Neural crest cell (in vitro differentiated cells): ENCODE measurements around the gene FOSL1. TPM values are rescaled to one million over a fixed set of nuclear protein-coding genes. Genes with fewer than 3 reads are reported as not detected.
A peak's percentile ranks its signal among the peaks of the same experiment; 100 is the strongest.

Experiments
- DNase-seq: peaks from one replicate; pipeline ENCODE4 v3.0.0; 2021; ENCODE audit warnings: low read depth, mixed read lengths, low spot score
- H3K27ac Mint-ChIP-seq: one replicate; pipeline ENCODE4 v1.8.0; 2021; ENCODE audit warnings: mild to moderate bottlenecking, mixed read lengths; ENCODE audit not compliant: unreplicated experiment
- H3K27me3 Mint-ChIP-seq: 2 replicates; pipeline ENCODE4 v1.8.0; 2021; ENCODE audit warnings: low read depth, mild to moderate bottlenecking, mixed read lengths
- H3K36me3 Mint-ChIP-seq: 2 replicates; pipeline ENCODE4 v1.8.0; 2021; ENCODE audit warnings: low read depth, mild to moderate bottlenecking, mixed read lengths
- H3K4me1 Mint-ChIP-seq: 2 replicates; pipeline ENCODE4 v1.8.0; 2021; ENCODE audit warnings: mixed read lengths
- H3K4me3 Mint-ChIP-seq: one replicate; pipeline ENCODE4 v1.8.0; 2021; ENCODE audit warnings: mild to moderate bottlenecking, mixed read lengths
- H3K9me3 Mint-ChIP-seq: 2 replicates; pipeline ENCODE4 v1.8.0; 2021; ENCODE audit warnings: mixed read lengths
- total RNA-seq: library from RNA; stranded (reverse); gene quantifications from 2 replicates; pipeline ENCODE4 v1.2.1, GENCODE V29; 2021
- TF ChIP-seq, protein P1 (sequence below): fragments of 200-600 bp; sonication (generic); conservative IDR thresholded peaks from 2 replicates; pipeline ENCODE4 v1.5.0; 2021; ENCODE audit warnings: antibody characterized with exemption, mild to moderate bottlenecking

Gene FOSL1
- total RNA-seq, 1 donor from 2014 or later, result 4.2 TPM

DNA sequence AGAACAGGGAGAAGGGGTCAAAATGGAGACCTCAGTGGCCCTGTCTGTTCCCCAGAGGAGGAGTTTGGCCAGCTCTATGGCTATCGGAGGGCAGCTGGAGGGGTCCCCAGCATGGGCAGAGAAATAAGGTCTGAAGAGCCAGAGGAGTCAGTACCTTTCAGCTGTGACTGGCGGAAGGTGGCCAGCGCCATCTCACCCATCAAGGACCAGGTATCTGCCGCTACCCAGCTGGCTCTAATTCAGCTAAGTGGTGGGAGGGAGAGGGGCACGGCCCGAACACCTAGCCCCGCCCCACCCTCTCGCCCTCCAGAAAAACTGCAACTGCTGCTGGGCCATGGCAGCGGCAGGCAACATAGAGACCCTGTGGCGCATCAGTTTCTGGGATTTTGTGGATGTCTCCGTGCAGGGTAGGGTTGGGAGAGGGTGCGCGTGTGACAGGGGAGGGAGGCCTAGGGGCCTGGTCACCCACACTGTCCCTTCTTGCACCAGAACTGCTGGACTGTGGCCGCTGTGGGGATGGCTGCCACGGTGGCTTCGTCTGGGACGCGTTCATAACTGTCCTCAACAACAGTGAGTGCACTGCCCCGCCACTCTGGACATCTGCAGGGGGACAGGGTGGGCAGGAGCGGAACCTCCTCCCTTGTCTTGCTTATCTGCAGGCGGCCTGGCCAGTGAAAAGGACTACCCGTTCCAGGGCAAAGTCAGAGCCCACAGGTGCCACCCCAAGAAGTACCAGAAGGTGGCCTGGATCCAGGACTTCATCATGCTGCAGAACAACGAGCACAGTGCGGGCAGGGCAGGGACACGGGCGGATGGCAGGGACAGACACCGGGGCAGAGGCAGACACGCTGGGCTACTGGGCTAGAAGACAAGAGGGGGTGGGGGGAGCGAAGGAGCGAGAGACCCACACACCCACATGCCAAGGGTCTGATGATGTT, 17.8 kb downstream of the FOSL1 start:
- Mint-ChIP-seq H3K4me3 (peak overlapping the region; percentile 19), H3K9me3 (no peaks in the 10 kb centered on the region), H3K4me1 (peaks cover 15% of the 10 kb centered on the region), H3K27ac (no peak overlapping the region), H3K27me3 (no peaks in the 10 kb centered on the region), H3K36me3 (peaks cover 4% of the 10 kb centered on the region)
- no peak for DNase-seq
- TF ChIP-seq, protein P1, sequence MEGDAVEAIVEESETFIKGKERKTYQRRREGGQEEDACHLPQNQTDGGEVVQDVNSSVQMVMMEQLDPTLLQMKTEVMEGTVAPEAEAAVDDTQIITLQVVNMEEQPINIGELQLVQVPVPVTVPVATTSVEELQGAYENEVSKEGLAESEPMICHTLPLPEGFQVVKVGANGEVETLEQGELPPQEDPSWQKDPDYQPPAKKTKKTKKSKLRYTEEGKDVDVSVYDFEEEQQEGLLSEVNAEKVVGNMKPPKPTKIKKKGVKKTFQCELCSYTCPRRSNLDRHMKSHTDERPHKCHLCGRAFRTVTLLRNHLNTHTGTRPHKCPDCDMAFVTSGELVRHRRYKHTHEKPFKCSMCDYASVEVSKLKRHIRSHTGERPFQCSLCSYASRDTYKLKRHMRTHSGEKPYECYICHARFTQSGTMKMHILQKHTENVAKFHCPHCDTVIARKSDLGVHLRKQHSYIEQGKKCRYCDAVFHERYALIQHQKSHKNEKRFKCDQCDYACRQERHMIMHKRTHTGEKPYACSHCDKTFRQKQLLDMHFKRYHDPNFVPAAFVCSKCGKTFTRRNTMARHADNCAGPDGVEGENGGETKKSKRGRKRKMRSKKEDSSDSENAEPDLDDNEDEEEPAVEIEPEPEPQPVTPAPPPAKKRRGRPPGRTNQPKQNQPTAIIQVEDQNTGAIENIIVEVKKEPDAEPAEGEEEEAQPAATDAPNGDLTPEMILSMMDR, result no peak

DNA sequence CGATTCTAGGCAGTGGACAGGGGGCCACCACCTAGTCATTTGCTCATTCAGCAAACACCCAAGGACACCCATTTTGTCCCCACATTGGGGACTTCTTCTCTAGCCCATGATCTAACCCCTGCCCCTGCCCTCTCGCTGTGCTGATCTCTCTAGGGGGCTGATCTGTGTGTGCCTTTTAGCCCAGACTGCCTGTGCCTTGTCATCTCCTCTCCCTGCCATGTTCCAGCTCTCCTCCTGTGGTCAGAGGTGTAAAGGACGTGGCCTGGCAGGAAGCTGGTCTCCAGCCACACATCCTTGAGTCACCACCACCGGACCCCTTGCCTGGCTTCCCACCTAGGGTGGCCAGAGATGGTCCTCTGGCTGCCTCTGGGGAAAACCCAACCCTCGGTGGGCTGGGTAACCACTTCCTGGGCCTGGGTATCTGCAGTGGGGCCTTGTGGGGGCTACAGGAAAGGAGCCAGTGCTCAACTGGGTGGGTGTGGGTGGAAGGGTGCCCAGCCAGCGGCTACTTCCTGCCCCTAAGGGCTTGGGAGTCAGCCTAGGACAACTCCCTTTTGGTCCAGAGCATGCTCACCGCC, 19.3 kb downstream of the FOSL1 start:
- Mint-ChIP-seq H3K27me3 (no peaks in the 10 kb centered on the region), H3K4me3 (peak overlapping the region; percentile 62), H3K9me3 (no peaks in the 10 kb centered on the region), H3K36me3 (peaks cover 4% of the 10 kb centered on the region), H3K27ac (no peak overlapping the region), H3K4me1 (peaks cover 6% of the 10 kb centered on the region)
- no peak for DNase-seq
- TF ChIP-seq, protein P1, result no peak

DNA sequence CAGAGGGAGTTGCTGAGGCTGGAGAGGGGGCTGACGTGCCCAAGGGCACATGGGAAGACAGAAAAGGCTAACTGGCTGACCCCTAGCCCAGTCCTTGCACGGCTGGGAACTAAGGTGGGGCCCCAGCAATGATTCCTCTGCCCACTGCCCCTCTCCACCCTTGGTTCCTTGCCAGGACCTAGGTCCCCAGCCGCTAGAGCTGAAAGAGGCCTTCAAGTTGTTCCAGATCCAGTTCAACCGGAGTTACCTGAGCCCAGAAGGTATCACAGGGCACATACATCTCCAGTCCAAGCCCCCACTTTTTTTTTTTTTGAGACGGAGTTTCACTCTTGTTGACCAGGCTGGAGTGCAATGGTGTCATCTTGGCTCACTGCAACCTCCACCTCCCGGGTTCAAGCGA, 20.2 kb downstream of the FOSL1 start:
- TF ChIP-seq, protein P1, result no peak
- H3K27me3 Mint-ChIP-seq, result no peaks in the 10 kb centered on the region
- H3K36me3 Mint-ChIP-seq, result peaks cover 4% of the 10 kb centered on the region
- no peaks in the 10 kb centered on the region for H3K9me3 Mint-ChIP-seq
- no peak for DNase-seq
- H3K4me1 Mint-ChIP-seq, result peaks cover 6% of the 10 kb centered on the region
- peak overlapping the region; percentile 49 for H3K4me3 Mint-ChIP-seq
- H3K27ac Mint-ChIP-seq, result no peak overlapping the region

DNA sequence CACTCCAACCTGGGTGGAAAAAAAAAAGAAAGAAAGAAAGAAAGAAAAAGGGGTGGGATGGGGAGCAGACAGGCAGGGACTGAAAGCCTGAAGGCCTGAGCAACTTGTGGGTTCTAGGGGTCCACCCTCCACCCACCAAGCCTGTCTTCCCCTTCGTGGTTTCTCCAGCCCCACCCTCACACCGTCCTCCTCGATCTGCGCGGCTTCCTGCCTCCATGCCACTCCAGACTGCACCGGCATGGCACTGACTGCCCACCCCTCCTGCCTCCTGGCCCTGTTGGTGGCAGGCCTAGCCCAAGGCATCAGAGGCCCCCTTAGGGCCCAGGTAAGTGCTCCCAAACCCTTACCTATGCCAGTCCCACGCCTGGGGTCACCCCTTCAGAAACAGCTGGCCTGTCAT, 20.6 kb downstream of the FOSL1 start, which contains the start of gene CTSW:
Gene CTSW, plus strand, starts transcription at position 221 of the 400 bp plus-strand sequence. Its CDS starts 18 bp downstream, at position 239.
- no peak within 1 kb of the TSS for H3K27ac Mint-ChIP-seq
- H3K4me3 Mint-ChIP-seq, result peak within 1 kb of the TSS; percentile 49

More for the DNA sequence above, 20.6 kb downstream of the FOSL1 start, which contains the start of gene CTSW:
- H3K9me3 Mint-ChIP-seq, result no peaks in the 10 kb centered on the region
- DNase-seq, result no peak
- TF ChIP-seq, protein P1, result no peak
- H3K36me3 Mint-ChIP-seq, result peaks cover 3% of the 10 kb centered on the region
- H3K4me1 Mint-ChIP-seq, result peaks cover 3% of the 10 kb centered on the region
- no peaks in the 10 kb centered on the region for H3K27me3 Mint-ChIP-seq
